ENCODE data around the gene GKN1.
A peak's percentile ranks its signal among the peaks of the same experiment; 100 is the strongest.

The GKN1 gene

DNA sequence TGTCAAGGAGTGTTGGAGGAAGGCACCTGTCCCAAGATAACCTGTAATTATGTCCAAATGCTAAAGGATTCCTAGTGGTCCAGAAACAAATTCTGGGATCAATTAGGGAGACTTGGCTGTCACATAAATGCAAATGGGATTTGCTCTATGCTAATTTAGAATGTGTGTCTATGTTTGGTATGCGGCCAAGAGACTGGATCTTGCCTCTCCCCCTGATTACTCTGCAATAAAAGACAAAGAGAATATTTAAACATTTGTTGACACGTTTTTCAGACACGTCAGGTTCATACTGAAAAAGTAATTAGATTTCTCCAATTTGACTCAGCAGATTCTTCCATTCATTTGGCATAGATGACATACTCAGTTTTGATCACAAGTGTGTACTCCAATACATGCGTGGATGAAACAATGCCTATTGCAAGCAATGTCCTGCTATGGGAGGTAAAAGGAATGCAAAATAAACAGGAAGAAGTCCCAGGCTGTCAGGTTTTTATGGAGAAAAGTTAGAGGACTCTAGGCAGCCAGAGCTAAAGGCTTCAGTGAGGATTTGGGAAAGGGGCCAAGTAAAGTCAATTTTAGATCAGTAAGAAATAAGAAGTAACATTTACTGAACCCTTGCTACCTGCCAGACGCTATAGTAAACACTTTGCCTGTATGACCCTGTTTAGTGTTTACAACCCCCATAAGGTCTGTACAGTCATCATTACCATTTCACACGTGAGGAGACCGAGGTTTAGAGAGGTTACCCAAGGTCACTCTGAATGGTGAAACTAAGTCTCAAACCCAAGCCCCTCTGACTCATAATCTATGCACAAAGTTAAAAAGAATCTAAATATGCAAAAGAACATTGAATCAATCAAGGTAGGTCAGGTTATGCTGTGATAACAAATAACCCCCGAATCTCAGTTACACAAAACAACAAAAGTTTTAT lies 46.3 kb downstream of the GKN1 start:
- no peak for FAIRE-seq
- no peak for DNase-seq (ENCODE audit: insufficient read length, low spot score)
- TF ChIP-seq, protein P1, sequence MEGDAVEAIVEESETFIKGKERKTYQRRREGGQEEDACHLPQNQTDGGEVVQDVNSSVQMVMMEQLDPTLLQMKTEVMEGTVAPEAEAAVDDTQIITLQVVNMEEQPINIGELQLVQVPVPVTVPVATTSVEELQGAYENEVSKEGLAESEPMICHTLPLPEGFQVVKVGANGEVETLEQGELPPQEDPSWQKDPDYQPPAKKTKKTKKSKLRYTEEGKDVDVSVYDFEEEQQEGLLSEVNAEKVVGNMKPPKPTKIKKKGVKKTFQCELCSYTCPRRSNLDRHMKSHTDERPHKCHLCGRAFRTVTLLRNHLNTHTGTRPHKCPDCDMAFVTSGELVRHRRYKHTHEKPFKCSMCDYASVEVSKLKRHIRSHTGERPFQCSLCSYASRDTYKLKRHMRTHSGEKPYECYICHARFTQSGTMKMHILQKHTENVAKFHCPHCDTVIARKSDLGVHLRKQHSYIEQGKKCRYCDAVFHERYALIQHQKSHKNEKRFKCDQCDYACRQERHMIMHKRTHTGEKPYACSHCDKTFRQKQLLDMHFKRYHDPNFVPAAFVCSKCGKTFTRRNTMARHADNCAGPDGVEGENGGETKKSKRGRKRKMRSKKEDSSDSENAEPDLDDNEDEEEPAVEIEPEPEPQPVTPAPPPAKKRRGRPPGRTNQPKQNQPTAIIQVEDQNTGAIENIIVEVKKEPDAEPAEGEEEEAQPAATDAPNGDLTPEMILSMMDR (IDR thresholded peaks at IDR 0.05; ENCODE audit: insufficient read depth, missing control alignments) = no peak

DNA sequence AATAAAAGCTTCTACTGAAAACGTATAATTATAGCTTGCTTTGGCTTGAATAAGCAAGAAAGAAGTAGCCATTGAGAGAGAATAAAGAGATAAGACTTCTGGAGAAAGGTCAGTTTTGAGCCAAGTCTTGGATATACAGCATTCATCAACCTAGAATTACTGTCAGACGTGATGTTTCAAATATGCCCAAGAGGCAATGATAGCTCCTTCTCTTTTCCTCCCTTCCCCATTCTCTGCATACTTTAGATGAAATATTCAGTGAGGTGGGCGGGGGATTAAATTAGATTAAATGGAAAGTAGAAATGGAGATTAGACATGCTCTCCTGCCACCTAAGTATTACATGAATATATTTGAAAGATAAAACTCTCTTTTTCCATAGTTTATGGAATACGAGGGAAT lies 47.3 kb downstream of the GKN1 start:
- TF ChIP-seq, protein P1 (IDR thresholded peaks at IDR 0.05; ENCODE audit: insufficient read depth, missing control alignments) = no peak
- DNase-seq (ENCODE audit: insufficient read length, low spot score) (no peak), FAIRE-seq (no peak)

DNA sequence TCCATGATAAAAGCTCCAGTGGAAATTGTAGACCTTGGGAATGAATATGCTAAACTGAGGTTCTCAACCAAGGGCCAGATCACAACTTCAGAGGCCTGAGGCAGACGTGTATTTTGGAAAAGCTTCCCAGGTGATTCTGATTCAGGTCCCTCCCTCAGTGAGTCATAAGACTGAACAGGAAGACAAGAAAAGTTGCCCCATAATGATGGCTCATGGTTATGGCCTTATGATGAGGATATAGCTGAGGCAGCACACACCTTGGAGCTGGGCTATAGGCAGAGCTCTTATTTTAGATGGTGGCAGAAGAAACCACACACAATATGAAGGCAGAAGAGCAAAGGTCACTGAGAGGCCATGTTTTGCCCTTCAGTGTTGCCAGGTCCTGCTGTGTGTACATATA lies 48.1 kb downstream of the GKN1 start:
- no peak for FAIRE-seq
- no peak for DNase-seq (ENCODE audit: insufficient read length, low spot score)
- TF ChIP-seq, protein P1 (IDR thresholded peaks at IDR 0.05; ENCODE audit: insufficient read depth, missing control alignments) = no peak

DNA sequence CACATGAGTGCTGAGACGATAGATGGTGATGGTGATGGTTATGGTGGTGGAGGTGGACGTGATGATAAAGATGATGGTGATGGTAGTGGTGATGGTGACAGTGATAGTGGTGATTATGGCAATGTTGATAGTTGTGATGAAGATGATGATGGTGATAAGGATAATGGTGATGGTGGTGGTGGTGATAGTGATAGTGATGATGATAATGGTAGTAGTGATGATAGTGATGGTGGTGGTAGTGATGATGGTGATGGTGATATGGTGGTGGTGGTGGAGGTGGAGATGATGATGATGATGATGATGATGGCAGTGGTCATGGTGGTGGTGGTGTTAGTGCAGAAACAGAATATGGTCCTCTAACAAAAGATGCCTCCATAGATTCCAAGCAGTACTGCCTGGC lies 48.8 kb downstream of the GKN1 start:
- TF ChIP-seq, protein P1 (IDR thresholded peaks at IDR 0.05; ENCODE audit: insufficient read depth, missing control alignments) = no peak
- no peak for DNase-seq (ENCODE audit: insufficient read length, low spot score)
- FAIRE-seq = no peak

DNA sequence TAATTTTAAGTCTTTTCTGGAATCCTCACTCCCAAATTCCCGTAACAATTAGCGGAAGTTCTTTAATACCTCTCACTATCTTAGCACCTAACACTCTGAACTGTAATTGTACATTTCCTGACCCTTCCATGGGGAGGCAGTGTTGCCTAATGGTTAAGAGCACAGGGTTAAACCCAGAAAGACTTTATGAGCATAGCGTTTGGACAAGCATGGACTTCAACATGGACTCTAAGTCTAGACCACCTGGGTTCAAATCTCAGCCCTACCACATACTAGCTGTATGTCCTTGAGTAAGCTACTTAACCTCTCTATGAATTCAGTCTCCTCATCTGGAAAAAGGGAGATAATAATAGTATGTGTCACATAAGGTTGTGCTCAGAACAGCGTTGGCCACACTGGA lies 51.6 kb downstream of the GKN1 start:
- TF ChIP-seq, protein P1 (IDR thresholded peaks at IDR 0.05; ENCODE audit: insufficient read depth, missing control alignments) = peak; percentile 46
- DNase-seq (ENCODE audit: insufficient read length, low spot score) (no peak), FAIRE-seq (peak; percentile 68)

DNA sequence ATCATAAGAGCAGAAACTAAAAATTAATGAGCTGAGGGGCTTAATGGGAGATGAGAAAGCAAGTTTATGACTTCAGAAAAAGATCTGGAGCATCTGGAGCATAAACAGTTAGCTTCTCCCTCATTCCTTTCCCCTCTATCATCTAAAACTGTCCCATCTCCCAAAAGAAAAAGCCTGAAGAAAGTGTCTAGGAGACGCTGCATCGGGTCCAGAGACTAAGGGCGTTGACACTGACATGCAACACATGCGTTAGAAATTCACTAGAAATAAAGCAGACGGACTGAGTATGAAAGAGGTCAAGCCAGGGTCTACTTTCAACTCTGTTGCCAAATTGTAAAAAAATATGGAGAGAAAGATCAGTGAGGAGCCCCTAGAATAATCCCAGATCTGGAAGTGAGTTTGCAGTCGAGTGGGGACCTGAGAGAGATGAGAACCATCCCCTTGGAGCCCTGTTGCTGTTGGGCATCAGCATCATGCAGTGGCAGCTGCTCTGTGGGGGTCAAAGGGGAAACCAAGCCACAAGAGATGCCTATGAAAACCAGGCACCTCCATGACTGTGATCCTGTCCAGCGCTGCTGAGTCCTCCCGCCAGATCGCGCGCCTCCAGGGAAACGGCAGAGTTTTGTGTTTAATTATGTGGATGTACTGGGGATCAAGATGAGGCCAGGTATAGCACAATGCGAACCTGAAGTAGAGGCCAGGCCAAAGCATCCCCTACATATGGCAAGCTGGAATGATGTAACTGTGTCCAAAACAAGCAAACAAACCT lies 52.4 kb downstream of the GKN1 start:
- TF ChIP-seq, protein P1 (IDR thresholded peaks at IDR 0.05; ENCODE audit: insufficient read depth, missing control alignments) = no peak
- FAIRE-seq = no peak
- no peak for DNase-seq (ENCODE audit: insufficient read length, low spot score)

Measured in D721Med (cell line).